ENCODE measurements around the gene PSIP1. TPM values are rescaled to one million over a fixed set of nuclear protein-coding genes. Genes with fewer than 3 reads are reported as not detected.

The PSIP1 gene
- total RNA-seq, 2 experiments from 2014 or later, result 146 to 151 TPM

- intact Hi-C loops (cut with micrococcal nuclease; ENCODE audit: unreplicated experiment), result no loop called here
- DNase-seq (ENCODE audit: low spot score), result no peak
- H3K9me2 ChIP-seq (ENCODE audit: insufficient read depth, low read length), result no peaks in the 10 kb centered on the region
- H3K4me2 ChIP-seq (ENCODE audit: low read length), result no peak overlapping the region
- H3K4me3 ChIP-seq (ENCODE audit: low read depth, low read length, poor library complexity, severe bottlenecking), result no peak overlapping the region
- ChIA-PET POLR2A (interaction anchor here (0.5 to 2.4 kb wide), 6 partner anchors 11 to 78 kb away, joined by 3 to 6 read pairs (median 4); no protein-coding TSS in a partner anchor), CTCF (ENCODE audit: unreplicated experiment) (no interaction called here)
- H3K36me3 ChIP-seq (ENCODE audit: insufficient read depth, low read length), result peaks cover 100% of the 10 kb centered on the region
- TF ChIP-seq, protein P1, sequence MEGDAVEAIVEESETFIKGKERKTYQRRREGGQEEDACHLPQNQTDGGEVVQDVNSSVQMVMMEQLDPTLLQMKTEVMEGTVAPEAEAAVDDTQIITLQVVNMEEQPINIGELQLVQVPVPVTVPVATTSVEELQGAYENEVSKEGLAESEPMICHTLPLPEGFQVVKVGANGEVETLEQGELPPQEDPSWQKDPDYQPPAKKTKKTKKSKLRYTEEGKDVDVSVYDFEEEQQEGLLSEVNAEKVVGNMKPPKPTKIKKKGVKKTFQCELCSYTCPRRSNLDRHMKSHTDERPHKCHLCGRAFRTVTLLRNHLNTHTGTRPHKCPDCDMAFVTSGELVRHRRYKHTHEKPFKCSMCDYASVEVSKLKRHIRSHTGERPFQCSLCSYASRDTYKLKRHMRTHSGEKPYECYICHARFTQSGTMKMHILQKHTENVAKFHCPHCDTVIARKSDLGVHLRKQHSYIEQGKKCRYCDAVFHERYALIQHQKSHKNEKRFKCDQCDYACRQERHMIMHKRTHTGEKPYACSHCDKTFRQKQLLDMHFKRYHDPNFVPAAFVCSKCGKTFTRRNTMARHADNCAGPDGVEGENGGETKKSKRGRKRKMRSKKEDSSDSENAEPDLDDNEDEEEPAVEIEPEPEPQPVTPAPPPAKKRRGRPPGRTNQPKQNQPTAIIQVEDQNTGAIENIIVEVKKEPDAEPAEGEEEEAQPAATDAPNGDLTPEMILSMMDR (conservative IDR thresholded peaks at IDR 0.05; ENCODE audit: low read length), result 0 out of 2 replicates have a peak, but pooled peaks have one; percentile 41
- TF ChIP-seq EZH2phosphoT487 (IDR thresholded peaks at IDR 0.05; ENCODE audit: borderline replicate concordance, low read depth, low read length), result no peak
- H3K9me3 ChIP-seq (ENCODE audit: low read length), result no peaks in the 10 kb centered on the region
- BruUV-seq (replicated peaks), result no TSS peak
- H3K27ac ChIP-seq (ENCODE audit: low read depth, low read length, poor library complexity, severe bottlenecking), result no peak overlapping the region
- peaks cover 5% of the 10 kb centered on the region; the same call in 1 of the 2 replicates for H3K79me2 ChIP-seq (ENCODE audit: insufficient read depth, low read depth, low read length)
- H4K20me1 ChIP-seq (ENCODE audit: insufficient read depth, low read length), result peaks cover 13% of the 10 kb centered on the region; the same call in 1 of the 2 replicates
- no peak overlapping the region for H2AFZ ChIP-seq (ENCODE audit: low read length)
- H3K4me1 ChIP-seq (ENCODE audit: insufficient read depth, low read length, poor library complexity, severe bottlenecking), result peaks cover 17% of the 10 kb centered on the region
Observed at GRCh38 chr9:15469406-15469805, 41.4 kb downstream of the PSIP1 start.

DNA sequence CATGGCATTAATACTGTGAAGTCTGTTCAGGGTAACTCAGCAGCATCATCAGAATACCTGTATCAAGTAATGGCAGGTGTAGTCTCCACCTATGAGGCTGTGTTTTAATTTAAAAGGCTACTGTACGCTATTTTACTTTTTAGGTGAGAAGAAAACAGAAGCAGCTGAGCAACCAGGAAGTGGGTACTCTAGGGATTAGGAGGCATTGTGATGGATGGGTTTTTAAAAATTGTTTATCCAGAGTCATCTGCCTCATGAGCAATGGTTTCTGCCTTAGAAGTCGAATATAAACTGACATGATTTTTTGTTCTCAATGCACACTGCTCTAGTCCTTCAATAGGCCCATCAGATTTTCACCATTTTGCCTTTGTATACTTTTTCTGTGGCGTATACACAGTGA is 42.6 kb downstream of the PSIP1 start:
- intact Hi-C loops (cut with micrococcal nuclease; ENCODE audit: unreplicated experiment), result no loop called here

DNA sequence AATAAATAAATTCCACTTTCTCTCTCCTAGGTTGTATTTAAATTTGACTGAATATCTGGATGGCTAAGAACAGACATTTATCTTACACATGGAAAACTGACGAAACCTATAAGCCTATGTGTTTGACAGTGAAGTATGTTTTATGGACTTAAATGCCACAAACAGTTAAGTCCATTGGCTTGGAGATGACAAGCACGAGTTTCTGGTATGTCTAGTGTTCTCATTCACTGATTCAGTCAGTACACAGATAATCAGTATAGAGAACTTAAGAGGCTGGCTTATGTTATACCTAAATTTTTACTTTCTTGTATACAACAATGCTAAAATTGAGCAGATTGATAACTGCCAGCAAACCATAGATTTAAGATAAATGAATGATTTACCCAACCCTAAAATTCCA is 49.2 kb downstream of the PSIP1 start:
- DNase-seq (ENCODE audit: low spot score), result no peak
- no peaks in the 10 kb centered on the region for H3K9me3 ChIP-seq (ENCODE audit: low read length)
- H3K9me2 ChIP-seq (ENCODE audit: insufficient read depth, low read length), result no peaks in the 10 kb centered on the region
- H3K4me3 ChIP-seq (ENCODE audit: low read depth, low read length, poor library complexity, severe bottlenecking), result no peak overlapping the region
- H2AFZ ChIP-seq (ENCODE audit: low read length), result no peak overlapping the region
- TF ChIP-seq EZH2phosphoT487 (IDR thresholded peaks at IDR 0.05; ENCODE audit: borderline replicate concordance, low read depth, low read length), result no peak
- TF ChIP-seq, protein P1 (conservative IDR thresholded peaks at IDR 0.05; ENCODE audit: low read length), result no peak
- no TSS peak for BruUV-seq (replicated peaks)
- CTCF ChIA-PET (ENCODE audit: unreplicated experiment), result no interaction called here
- intact Hi-C loops (cut with micrococcal nuclease; ENCODE audit: unreplicated experiment), result no loop called here
- H3K4me2 ChIP-seq (ENCODE audit: low read length), result no peak overlapping the region
- POLR2A ChIA-PET, result interaction anchor here (0.5 kb wide), 1 partner anchor 103 kb away, joined by 3 read pairs; no protein-coding TSS in a partner anchor
- no peak overlapping the region for H3K27ac ChIP-seq (ENCODE audit: low read depth, low read length, poor library complexity, severe bottlenecking)
- H4K20me1 ChIP-seq (ENCODE audit: insufficient read depth, low read length), result no peaks in the 10 kb centered on the region
- no peaks in the 10 kb centered on the region for H3K4me1 ChIP-seq (ENCODE audit: insufficient read depth, low read length, poor library complexity, severe bottlenecking)
- H3K36me3 ChIP-seq (ENCODE audit: insufficient read depth, low read length), result peaks cover 94% of the 10 kb centered on the region
- H3K79me2 ChIP-seq (ENCODE audit: insufficient read depth, low read depth, low read length), result no peaks in the 10 kb centered on the region

More for the DNA sequence above, 42.6 kb downstream of the PSIP1 start:
- H3K9me2 ChIP-seq (ENCODE audit: insufficient read depth, low read length), result no peaks in the 10 kb centered on the region
- H3K4me2 ChIP-seq (ENCODE audit: low read length), result no peak overlapping the region
- DNase-seq (ENCODE audit: low spot score), result no peak
- no peaks in the 10 kb centered on the region for H3K9me3 ChIP-seq (ENCODE audit: low read length)
- BruUV-seq (replicated peaks), result no TSS peak
- no peaks in the 10 kb centered on the region; the same call in 1 of the 2 replicates for H3K79me2 ChIP-seq (ENCODE audit: insufficient read depth, low read depth, low read length)
- peaks cover 9% of the 10 kb centered on the region; the same call in 1 of the 2 replicates for H4K20me1 ChIP-seq (ENCODE audit: insufficient read depth, low read length)
- H3K27ac ChIP-seq (ENCODE audit: low read depth, low read length, poor library complexity, severe bottlenecking), result no peak overlapping the region
- TF ChIP-seq, protein P1 (conservative IDR thresholded peaks at IDR 0.05; ENCODE audit: low read length), result no peak
- no peak for TF ChIP-seq EZH2phosphoT487 (IDR thresholded peaks at IDR 0.05; ENCODE audit: borderline replicate concordance, low read depth, low read length)
- peaks cover 98% of the 10 kb centered on the region for H3K36me3 ChIP-seq (ENCODE audit: insufficient read depth, low read length)
- POLR2A ChIA-PET, result interaction anchor here (0.8 to 1.5 kb wide), 8 partner anchors 10 to 138 kb away, joined by 3 to 4 read pairs (median 3); no protein-coding TSS in a partner anchor
- CTCF ChIA-PET (ENCODE audit: unreplicated experiment), result no interaction called here
- H2AFZ ChIP-seq (ENCODE audit: low read length), result no peak overlapping the region
- no peak overlapping the region for H3K4me3 ChIP-seq (ENCODE audit: low read depth, low read length, poor library complexity, severe bottlenecking)
- H3K4me1 ChIP-seq (ENCODE audit: insufficient read depth, low read length, poor library complexity, severe bottlenecking), result peaks cover 7% of the 10 kb centered on the region
